ENCODE data around the gene EGFR. TPM values are rescaled to one million over a fixed set of nuclear protein-coding genes. Genes with fewer than 3 reads are reported as not detected.

The EGFR gene
- total RNA-seq, 1 donor from 2014 or later = 67.2 TPM

DNA sequence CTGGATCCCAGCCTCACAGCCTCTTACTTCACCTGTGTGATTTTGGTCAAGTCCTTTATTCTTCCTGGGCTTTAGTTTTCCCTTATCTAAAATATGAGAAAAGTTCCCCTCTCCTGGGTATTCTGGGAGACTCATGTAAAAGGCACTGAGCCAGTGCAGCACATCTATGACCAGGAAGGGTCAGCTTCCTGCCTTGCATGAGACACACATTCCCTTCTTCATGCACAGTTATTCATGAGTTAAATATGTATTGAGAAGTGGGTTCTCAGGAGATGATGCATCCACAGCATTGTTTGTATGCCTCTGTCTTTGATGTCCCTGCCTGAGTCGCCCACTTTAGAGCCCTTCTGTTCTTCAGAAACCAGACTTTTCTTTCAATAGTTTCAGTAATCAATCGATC is 33.3 kb downstream of the EGFR start:
- TF ChIP-seq, protein P1, sequence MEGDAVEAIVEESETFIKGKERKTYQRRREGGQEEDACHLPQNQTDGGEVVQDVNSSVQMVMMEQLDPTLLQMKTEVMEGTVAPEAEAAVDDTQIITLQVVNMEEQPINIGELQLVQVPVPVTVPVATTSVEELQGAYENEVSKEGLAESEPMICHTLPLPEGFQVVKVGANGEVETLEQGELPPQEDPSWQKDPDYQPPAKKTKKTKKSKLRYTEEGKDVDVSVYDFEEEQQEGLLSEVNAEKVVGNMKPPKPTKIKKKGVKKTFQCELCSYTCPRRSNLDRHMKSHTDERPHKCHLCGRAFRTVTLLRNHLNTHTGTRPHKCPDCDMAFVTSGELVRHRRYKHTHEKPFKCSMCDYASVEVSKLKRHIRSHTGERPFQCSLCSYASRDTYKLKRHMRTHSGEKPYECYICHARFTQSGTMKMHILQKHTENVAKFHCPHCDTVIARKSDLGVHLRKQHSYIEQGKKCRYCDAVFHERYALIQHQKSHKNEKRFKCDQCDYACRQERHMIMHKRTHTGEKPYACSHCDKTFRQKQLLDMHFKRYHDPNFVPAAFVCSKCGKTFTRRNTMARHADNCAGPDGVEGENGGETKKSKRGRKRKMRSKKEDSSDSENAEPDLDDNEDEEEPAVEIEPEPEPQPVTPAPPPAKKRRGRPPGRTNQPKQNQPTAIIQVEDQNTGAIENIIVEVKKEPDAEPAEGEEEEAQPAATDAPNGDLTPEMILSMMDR (IDR thresholded peaks at IDR 0.05; ENCODE audit: insufficient read depth, low read length, poor library complexity, severe bottlenecking) = no peak
- Histone ChIP-seq H3K27me3 (ENCODE audit: control insufficient read depth, insufficient read depth, low read length) (no peaks in the 10 kb centered on the region), H3K36me3 (ENCODE audit: control insufficient read depth, insufficient read depth, low read length) (no peaks in the 10 kb centered on the region), H3K4me3 (ENCODE audit: low read depth, low read length) (no peak overlapping the region)
- DNase-seq (ENCODE audit: low read depth) = no peak

DNA sequence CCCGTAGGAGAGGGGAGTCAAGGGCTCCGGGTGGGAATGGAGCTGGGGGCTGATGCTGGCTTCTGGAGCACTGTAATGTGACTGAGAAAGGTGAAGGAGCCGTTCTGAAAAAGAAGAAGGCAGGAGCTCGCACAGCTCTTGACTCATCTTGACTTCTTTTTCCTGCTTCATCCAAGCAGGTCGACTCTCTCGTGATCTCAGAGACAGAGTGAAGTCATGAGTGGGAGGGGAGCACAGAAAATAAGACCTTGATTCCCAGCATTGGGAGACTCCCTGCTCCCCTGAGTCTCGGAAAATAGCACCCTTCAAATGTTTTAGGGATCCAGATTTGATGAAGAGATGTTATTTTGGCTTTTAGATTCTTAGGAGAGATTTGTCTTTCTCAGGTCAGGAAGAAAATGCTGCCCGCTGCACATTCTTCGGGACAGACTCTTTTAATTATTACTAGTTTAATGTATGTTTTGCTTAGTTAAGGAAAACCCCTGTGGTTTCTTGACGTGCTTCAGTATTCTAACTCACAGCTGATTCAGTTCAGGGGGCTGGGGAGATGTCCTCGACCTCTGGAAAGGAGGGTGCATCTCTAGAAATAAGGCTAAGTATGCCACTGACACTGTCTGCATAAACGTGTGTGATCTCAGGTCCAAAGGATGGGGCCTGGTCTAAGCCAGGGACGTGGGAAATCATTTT is 34.1 kb downstream of the EGFR start:
- TF ChIP-seq, protein P1 (IDR thresholded peaks at IDR 0.05; ENCODE audit: insufficient read depth, low read length, poor library complexity, severe bottlenecking) = no peak
- peak; percentile 35 for DNase-seq (ENCODE audit: low read depth)
- Histone ChIP-seq H3K27me3 (ENCODE audit: control insufficient read depth, insufficient read depth, low read length) (no peaks in the 10 kb centered on the region), H3K4me3 (ENCODE audit: low read depth, low read length) (no peak overlapping the region), H3K36me3 (ENCODE audit: control insufficient read depth, insufficient read depth, low read length) (no peaks in the 10 kb centered on the region)

DNA sequence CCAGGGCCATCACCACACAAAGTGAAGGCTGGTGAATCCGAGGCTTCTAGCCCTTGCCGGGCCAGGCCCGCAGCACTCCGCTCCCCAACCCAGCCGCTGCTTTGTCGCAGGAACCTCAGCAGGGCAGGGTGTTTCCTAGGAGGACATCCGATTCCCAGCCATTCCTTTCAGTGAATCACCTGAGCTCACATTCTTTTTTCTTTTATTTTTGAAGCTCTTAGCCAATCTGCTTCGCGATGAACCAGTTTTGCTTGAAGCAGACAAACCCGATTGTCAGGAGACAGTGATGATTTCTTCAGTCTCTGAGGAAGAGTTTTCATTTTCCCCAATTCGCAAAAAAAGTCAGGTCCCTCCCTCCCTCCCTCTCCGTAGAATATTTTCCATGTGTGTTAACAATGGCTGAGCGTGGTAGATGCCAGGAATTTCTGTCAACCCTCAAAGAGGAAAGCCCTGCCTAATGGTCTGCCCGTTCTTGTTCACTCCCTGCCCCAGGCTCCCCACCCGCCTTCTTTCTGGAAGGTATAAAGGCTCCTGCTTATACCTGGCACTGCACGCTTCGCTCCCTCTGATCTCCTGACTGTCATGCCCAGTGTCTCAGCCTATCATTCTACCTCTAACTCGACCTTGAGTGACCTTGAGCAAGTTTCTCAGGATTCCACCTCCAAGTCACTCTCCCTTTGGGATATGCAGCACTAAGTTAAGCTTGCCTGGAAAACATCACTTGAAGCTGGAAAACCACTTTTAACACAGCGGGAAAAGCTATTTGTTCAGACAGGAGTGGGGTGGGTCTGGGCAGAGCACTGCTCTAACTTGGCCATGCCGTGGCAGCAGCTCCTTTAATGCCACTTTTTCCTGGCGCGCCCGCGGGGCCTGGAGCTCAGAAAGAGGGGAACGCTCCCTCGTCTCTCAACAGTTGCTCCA is 35.1 kb downstream of the EGFR start:
- H3K36me3 ChIP-seq (ENCODE audit: control insufficient read depth, insufficient read depth, low read length) = no peaks in the 10 kb centered on the region
- no peak for DNase-seq (ENCODE audit: low read depth)
- H3K27me3 ChIP-seq (ENCODE audit: control insufficient read depth, insufficient read depth, low read length) = no peaks in the 10 kb centered on the region
- H3K4me3 ChIP-seq (ENCODE audit: low read depth, low read length) = no peak overlapping the region
- TF ChIP-seq, protein P1 (IDR thresholded peaks at IDR 0.05; ENCODE audit: insufficient read depth, low read length, poor library complexity, severe bottlenecking) = no peak

DNA sequence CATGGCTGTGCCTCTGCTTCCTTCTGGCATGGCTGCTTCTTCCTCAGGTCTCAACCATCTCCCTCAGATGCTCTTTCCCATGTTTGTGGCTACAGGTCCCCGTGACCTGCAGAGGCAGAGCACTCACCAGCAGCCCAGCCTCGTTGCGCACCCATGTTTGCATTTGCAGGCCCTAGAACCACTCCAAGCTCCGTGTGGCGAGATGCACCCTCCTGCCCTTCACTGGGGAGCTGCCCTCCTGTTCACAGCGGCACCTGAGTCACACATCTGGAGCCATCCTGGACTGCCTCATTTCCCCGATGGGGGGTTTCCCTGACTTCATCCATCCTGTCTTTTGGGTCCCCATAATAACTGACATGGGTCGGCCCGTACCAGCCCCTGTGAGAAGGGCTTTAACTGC is 35.9 kb downstream of the EGFR start:
- TF ChIP-seq, protein P1 (IDR thresholded peaks at IDR 0.05; ENCODE audit: insufficient read depth, low read length, poor library complexity, severe bottlenecking) = no peak
- Histone ChIP-seq H3K4me3 (ENCODE audit: low read depth, low read length) (no peak overlapping the region), H3K27me3 (ENCODE audit: control insufficient read depth, insufficient read depth, low read length) (no peaks in the 10 kb centered on the region), H3K36me3 (ENCODE audit: control insufficient read depth, insufficient read depth, low read length) (no peaks in the 10 kb centered on the region)
- no peak for DNase-seq (ENCODE audit: low read depth)

DNA sequence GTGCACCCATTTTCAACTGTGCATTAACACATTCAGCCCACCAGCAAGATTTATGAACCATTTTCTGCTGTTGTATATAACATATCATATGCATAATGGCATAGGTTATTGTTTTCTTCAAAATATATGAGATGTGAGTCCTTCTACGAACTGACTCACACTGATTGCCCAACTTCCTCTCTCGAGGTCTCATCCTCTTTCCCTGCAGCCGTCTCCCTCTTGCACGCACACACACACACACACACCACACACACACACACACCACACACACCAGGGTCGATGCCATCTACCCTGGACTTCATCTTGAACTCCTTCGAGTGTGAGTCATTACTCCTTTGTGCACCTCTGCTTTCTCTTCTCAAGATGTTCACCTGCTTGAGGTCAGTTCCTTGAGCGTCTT is 36.7 kb downstream of the EGFR start:
- no peak overlapping the region for H3K4me3 ChIP-seq (ENCODE audit: low read depth, low read length)

More for the DNA sequence above, 36.7 kb downstream of the EGFR start:
- Histone ChIP-seq H3K36me3 (ENCODE audit: control insufficient read depth, insufficient read depth, low read length) (no peaks in the 10 kb centered on the region), H3K27me3 (ENCODE audit: control insufficient read depth, insufficient read depth, low read length) (no peaks in the 10 kb centered on the region)
- TF ChIP-seq, protein P1 (IDR thresholded peaks at IDR 0.05; ENCODE audit: insufficient read depth, low read length, poor library complexity, severe bottlenecking) = no peak
- no peak for DNase-seq (ENCODE audit: low read depth)
